PC-9 (cell line): ENCODE data around the gene MTMR2. TPM values are rescaled to one million over a fixed set of nuclear protein-coding genes. Genes with fewer than 3 reads are reported as not detected.
A peak's percentile ranks its signal among the peaks of the same experiment; 100 is the strongest.

Experiments used
- Bru-seq: library from RNA; stranded (reverse); fragments of 400-500 nt; gene quantifications from one replicate; lab custom pipeline; 2021; lab: Mats Ljungman, UMichigan
- BruChase-seq, 2 experiments: library from RNA; stranded (reverse); fragments of 400-500 nt; gene quantifications; one replicate each; lab custom pipeline; 2021; lab: Mats Ljungman, UMichigan
- BruUV-seq: library from RNA; stranded (reverse); fragments of 400-500 nt; replicated peaks from 2 replicates; lab custom pipeline; 2021; lab: Mats Ljungman, UMichigan
- CTCF ChIA-PET: fragments of 300-600 bp; sonication (Branson Sonifier 250); formaldehyde crosslinking; loops from one replicate; lab custom pipeline; 2022; ENCODE audit warnings: antibody characterized with exemption; lab: Charles Lee
- POLR2A ChIA-PET: fragments of 300-600 bp; sonication (Branson Sonifier 250); formaldehyde crosslinking; loops from one replicate; lab custom pipeline; 2022; ENCODE audit warnings: antibody characterized with exemption; ENCODE audit not compliant: unreplicated experiment; lab: Charles Lee
- DNase-seq, 2 experiments: peaks; one replicate each; pipeline versions ENCODE4 v3.0.0 to v3.0.0-alpha.2; 2015 to 2022; ENCODE audit warnings: mixed read lengths in 1 of 2
- H2AFZ ChIP-seq: fragments of 200-600 bp; sonication (generic); 2 replicates; pipeline ENCODE4 v1.8.1; 2017; ENCODE audit warnings: antibody characterized with exemption
- H3F3A ChIP-seq: fragments of 200-600 bp; sonication (generic); 2 replicates; pipeline ENCODE4 v1.8.1; 2017; ENCODE audit warnings: antibody characterized with exemption, mild to moderate bottlenecking, low read depth; ENCODE audit not compliant: insufficient read depth
- H3K27ac ChIP-seq: fragments of 200-600 bp; sonication (generic); 2 replicates; pipeline ENCODE4 v1.6.1; 2016; ENCODE audit warnings: mixed run types
- H3K27me3 ChIP-seq: fragments of 200-600 bp; sonication (generic); 2 replicates; pipeline ENCODE4 v1.6.1; 2016; ENCODE audit warnings: low read depth, mixed run types; ENCODE audit not compliant: insufficient read depth
- H3K36me3 ChIP-seq: fragments of 200-600 bp; sonication (generic); 2 replicates; pipeline ENCODE4 v1.6.1; 2016; ENCODE audit warnings: low read depth, mixed run types
- H3K4me1 ChIP-seq: fragments of 200-600 bp; sonication (generic); replicated peaks from 2 replicates; pipeline ENCODE4 v1.6.1; 2016; ENCODE audit warnings: mixed run types; ENCODE audit not compliant: insufficient read depth
- H3K4me2 ChIP-seq: fragments of 200-600 bp; sonication (generic); 2 replicates; pipeline ENCODE4 v1.6.1; 2017; ENCODE audit warnings: mixed run types
- H3K4me3 ChIP-seq: fragments of 200-600 bp; sonication (generic); 2 replicates; pipeline ENCODE4 v1.6.1; 2016; ENCODE audit warnings: mixed run types
- H3K79me2 ChIP-seq: fragments of 200-600 bp; sonication (generic); 2 replicates; pipeline ENCODE4 v1.6.1; 2017; ENCODE audit warnings: low read depth, mixed run types
- H3K9me2 ChIP-seq: fragments of 200-600 bp; sonication (generic); 2 replicates; pipeline ENCODE4 v1.8.1; 2017; ENCODE audit warnings: mild to moderate bottlenecking; ENCODE audit not compliant: insufficient read depth
- H3K9me3 ChIP-seq: fragments of 200-600 bp; sonication (generic); 2 replicates; pipeline ENCODE4 v1.8.1; 2016; ENCODE audit warnings: low read depth; ENCODE audit not compliant: insufficient read depth
- H4K20me1 ChIP-seq: fragments of 200-600 bp; sonication (generic); 2 replicates; pipeline ENCODE4 v1.8.1; 2017; ENCODE audit not compliant: insufficient read depth
- EZH2 ChIP-seq: fragments of 200-600 bp; sonication (generic); IDR thresholded peaks from 2 replicates; pipeline ENCODE4 v1.8.0; 2017; ENCODE audit warnings: antibody characterized with exemption, low read depth
- intact Hi-C: fragments of 100-400 bp; cut with micrococcal nuclease; formaldehyde crosslinking; loops from one replicate; pipeline ENCODE4 v1.10.0; 2022; ENCODE audit not compliant: unreplicated experiment
- long read RNA-seq: library from polyadenylated mRNA; stranded (forward); transcript quantifications from one replicate; pipeline ENCODE4 v2.0.0, GENCODE V29; 2022
- total RNA-seq: library from RNA; stranded (reverse); gene quantifications from 2 replicates; pipeline ENCODE4 v1.2.3, GENCODE V29; 2021
- TF ChIP-seq, protein P1 (sequence below): fragments of 200-600 bp; sonication (generic); conservative IDR thresholded peaks from 2 replicates; pipeline ENCODE4 v1.6.1; 2017; ENCODE audit warnings: mixed run types, antibody characterized with exemption, mild to moderate bottlenecking, moderate library complexity

Gene MTMR2
- total RNA-seq: 41.6 and 60.7 TPM in 2 replicates
- percentile 93 among the genes with signal in this experiment for Bru-seq, nascent RNA
- BruChase-seq, experiment 1, labeled RNA remaining after a 2-hour chase: percentile 85 among the genes with signal in this experiment
- BruChase-seq, experiment 2, labeled RNA remaining after a 6-hour chase: percentile 85 among the genes with signal in this experiment
- long read RNA-seq, full-length matches to known transcripts: 57 of 96 reads
- long read RNA-seq, partial matches to known transcripts: 7 of 96 reads
- long read RNA-seq, other reads (novel, unspliced or antisense): 32 of 96 reads

DNA sequence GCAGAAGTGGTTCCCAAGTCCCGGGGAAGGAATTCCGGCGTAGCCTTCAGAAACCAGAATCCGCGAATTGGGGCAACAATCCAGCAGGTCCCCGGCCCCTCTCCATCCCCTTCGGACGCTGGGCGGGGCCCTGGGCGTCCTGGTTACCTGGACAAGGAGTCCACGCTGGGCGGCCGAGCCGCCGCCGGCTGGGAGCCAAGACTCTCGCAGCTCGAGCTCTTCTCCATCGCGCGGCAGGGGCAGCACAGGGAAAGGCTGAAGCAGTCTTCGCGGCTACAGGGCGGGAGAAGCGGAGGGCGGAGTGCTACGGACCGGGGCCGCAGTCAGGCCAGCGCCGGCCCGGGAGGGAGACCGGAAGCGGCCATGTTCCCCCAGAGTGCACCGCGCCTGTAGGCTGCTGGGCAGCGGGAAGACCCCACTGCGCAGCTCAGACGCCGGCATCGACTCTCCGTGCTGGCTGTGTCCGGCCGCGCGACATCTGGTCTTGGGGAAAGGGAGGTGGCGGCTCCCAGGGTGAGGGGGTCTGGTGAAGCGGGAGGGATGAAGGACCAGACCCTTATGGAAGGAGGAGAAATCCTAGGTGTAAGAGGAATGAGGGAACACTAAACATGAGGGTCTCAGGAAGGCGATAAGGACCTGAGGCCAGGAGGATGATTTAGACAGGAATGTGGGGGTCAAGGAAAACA lies at the start of gene MTMR2:
Gene MTMR2 (minus strand): TSS at position 380 of the 686 bp plus-strand sequence. CDS start 153 bp downstream, at position 227.
- ChIA-PET POLR2A (interaction anchor here (0.6 to 1.0 kb wide), 4 partner anchors 114 to 388 kb away, joined by 4 to 14 read pairs (median 8); no protein-coding TSS in a partner anchor), CTCF (no interaction called here)
- Histone ChIP-seq H3F3A (peaks cover 32% of the 10 kb centered on the region), H2AFZ (peak within 1 kb of the TSS; percentile 85), H3K9me2 (no peaks in the 10 kb centered on the region), H4K20me1 (no peaks in the 10 kb centered on the region), H3K27me3 (no peaks in the 10 kb centered on the region), H3K36me3 (peaks cover 11% of the 10 kb centered on the region; the same call in 1 of the 2 replicates), H3K4me1 (peaks cover 37% of the 10 kb centered on the region), H3K9me3 (no peaks in the 10 kb centered on the region; the same call in none of the 2 replicates), H3K27ac (peak within 1 kb of the TSS; percentile 97), H3K4me3 (peak within 1 kb of the TSS; percentile 67), H3K79me2 (peaks cover 54% of the 10 kb centered on the region), H3K4me2 (peak within 1 kb of the TSS; percentile 96)
- intact Hi-C loops: loop anchor here (1.0 to 10.0 kb wide), 8 partner anchors 53 to 419 kb away; partner anchors contain the start of gene MAML2
- TF ChIP-seq EZH2: no peak
- TF ChIP-seq, protein P1, sequence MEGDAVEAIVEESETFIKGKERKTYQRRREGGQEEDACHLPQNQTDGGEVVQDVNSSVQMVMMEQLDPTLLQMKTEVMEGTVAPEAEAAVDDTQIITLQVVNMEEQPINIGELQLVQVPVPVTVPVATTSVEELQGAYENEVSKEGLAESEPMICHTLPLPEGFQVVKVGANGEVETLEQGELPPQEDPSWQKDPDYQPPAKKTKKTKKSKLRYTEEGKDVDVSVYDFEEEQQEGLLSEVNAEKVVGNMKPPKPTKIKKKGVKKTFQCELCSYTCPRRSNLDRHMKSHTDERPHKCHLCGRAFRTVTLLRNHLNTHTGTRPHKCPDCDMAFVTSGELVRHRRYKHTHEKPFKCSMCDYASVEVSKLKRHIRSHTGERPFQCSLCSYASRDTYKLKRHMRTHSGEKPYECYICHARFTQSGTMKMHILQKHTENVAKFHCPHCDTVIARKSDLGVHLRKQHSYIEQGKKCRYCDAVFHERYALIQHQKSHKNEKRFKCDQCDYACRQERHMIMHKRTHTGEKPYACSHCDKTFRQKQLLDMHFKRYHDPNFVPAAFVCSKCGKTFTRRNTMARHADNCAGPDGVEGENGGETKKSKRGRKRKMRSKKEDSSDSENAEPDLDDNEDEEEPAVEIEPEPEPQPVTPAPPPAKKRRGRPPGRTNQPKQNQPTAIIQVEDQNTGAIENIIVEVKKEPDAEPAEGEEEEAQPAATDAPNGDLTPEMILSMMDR: no peak
- BruUV-seq: no TSS peak
- peak; percentile 72 to 77 for DNase-seq

DNA sequence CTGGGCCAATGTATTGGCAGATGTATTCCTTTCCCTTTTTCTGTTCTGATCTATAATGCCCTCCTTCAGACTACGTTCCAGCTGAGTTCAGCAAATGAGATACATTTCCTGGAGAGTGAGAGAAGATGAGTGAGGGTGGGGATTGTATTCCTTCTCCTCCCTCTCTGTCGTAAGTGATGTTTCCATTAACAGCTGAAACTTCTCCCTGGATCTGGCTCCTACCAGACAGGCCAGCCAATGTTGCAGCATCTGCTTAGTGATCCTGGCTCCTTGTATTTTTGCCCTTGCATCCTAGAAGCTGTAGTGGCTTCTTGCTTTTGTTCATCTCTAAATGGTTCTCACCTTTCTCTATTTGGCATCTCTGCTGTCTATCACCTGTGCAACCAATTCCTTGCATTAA lies 48.2 kb upstream of the MTMR2 start:
- no peak overlapping the region for H3K4me3 ChIP-seq
- no peaks in the 10 kb centered on the region for H3K79me2 ChIP-seq
- no peak overlapping the region for H3K27ac ChIP-seq
- ChIA-PET POLR2A (no interaction called here), CTCF (no interaction called here)
- no peak overlapping the region for H3K4me2 ChIP-seq
- intact Hi-C loops: no loop called here
- H3K9me2 ChIP-seq: no peaks in the 10 kb centered on the region
- H3K4me1 ChIP-seq: peaks cover 8% of the 10 kb centered on the region; the same call in 1 of the 2 replicates
- no peaks in the 10 kb centered on the region for H4K20me1 ChIP-seq
- peaks cover 13% of the 10 kb centered on the region; the same call in 1 of the 2 replicates for H3K36me3 ChIP-seq
- no peak overlapping the region for H2AFZ ChIP-seq
- no peak for TF ChIP-seq EZH2
- TF ChIP-seq, protein P1: no peak
- peaks cover 13% of the 10 kb centered on the region for H3F3A ChIP-seq
- no TSS peak for BruUV-seq
- H3K27me3 ChIP-seq: no peaks in the 10 kb centered on the region
- DNase-seq: peak in 1 of 2 experiments; percentile 1
- H3K9me3 ChIP-seq: peaks cover 10% of the 10 kb centered on the region

DNA sequence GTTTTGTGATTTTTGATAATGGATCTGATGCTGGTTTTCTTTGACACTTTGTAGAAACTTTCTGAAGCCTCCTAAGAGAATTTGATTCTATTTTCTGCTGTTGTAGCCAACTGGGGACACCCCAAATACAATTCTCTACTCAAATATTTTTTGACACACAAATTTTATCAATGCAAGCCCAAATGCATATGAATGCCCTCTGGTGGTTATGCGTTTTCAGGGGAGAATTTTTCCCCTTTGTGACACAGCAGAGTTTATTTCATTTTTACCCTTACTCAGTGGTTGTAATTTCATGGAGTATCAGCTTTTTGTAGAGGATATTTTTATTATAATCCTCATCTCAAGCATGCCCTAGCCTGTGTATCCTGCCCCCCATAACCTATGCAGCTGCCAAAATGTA lies 44.7 kb upstream of the MTMR2 start:
- H3K36me3 ChIP-seq: no peaks in the 10 kb centered on the region
- no peak overlapping the region for H3K4me2 ChIP-seq
- H2AFZ ChIP-seq: no peak overlapping the region
- no TSS peak for BruUV-seq
- CTCF ChIA-PET: no interaction called here
- H3K4me1 ChIP-seq: no peaks in the 10 kb centered on the region
- TF ChIP-seq, protein P1: peak; percentile 56
- TF ChIP-seq EZH2: no peak
- no peaks in the 10 kb centered on the region for H3K79me2 ChIP-seq
- POLR2A ChIA-PET: no interaction called here
- H3K9me2 ChIP-seq: no peaks in the 10 kb centered on the region
- peak in 1 of 2 experiments; percentile 32 for DNase-seq
- H3K4me3 ChIP-seq: no peak overlapping the region
- H3K27me3 ChIP-seq: no peaks in the 10 kb centered on the region
- no peak overlapping the region for H3K27ac ChIP-seq
- H4K20me1 ChIP-seq: no peaks in the 10 kb centered on the region
- H3F3A ChIP-seq: peaks cover 2% of the 10 kb centered on the region; the same call in 1 of the 2 replicates
- no peaks in the 10 kb centered on the region for H3K9me3 ChIP-seq
- intact Hi-C loops: no loop called here
